ENCODE measurements around the gene TADA3.

DNA sequence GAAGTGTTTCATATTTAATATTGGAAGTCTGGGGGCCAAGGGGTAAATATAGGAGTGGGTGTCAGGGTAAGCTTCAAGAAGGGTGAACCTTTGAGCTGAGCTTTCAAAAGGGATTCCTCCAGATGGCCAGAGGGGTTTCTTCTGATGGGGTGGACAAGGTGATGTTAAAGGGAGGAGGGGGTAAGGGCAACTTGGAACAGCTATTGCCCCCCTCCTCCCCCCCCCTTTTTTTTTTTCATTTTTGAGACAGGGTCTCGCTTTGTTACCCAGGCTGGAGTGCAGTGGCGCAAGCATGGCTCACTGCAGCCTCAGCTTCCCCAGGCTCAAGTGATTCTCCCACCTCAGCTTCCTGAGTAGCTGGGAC lies 15.7 kb upstream of the TADA3 start:
- TF ChIP-seq, protein P1, sequence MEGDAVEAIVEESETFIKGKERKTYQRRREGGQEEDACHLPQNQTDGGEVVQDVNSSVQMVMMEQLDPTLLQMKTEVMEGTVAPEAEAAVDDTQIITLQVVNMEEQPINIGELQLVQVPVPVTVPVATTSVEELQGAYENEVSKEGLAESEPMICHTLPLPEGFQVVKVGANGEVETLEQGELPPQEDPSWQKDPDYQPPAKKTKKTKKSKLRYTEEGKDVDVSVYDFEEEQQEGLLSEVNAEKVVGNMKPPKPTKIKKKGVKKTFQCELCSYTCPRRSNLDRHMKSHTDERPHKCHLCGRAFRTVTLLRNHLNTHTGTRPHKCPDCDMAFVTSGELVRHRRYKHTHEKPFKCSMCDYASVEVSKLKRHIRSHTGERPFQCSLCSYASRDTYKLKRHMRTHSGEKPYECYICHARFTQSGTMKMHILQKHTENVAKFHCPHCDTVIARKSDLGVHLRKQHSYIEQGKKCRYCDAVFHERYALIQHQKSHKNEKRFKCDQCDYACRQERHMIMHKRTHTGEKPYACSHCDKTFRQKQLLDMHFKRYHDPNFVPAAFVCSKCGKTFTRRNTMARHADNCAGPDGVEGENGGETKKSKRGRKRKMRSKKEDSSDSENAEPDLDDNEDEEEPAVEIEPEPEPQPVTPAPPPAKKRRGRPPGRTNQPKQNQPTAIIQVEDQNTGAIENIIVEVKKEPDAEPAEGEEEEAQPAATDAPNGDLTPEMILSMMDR (conservative IDR thresholded peaks at IDR 0.05; ENCODE audit: low read depth in 2 of 2) = no peak
- TF ChIP-seq EZH2 (IDR thresholded peaks at IDR 0.05; ENCODE audit: low read depth, unreplicated experiment) (no peak), CREB1 (CRISPR knock-in tag; IDR thresholded peaks at IDR 0.05; ENCODE audit: low read depth) (no peak)

Measured in GM23338 (cell line).